HepG2 (cell line): ENCODE measurements around the gene AP2S1. TPM values are rescaled to one million over a fixed set of nuclear protein-coding genes. Genes with fewer than 3 reads are reported as not detected.

ENCODE experiments used
- ARID2 ChIP-seq: sonication (generic); formaldehyde crosslinking; IDR thresholded peaks from 2 replicates; pipeline ENCODE4 v1.8.1; 2022; ENCODE audit warnings: mild to moderate bottlenecking, missing genetic modification reagents, borderline replicate concordance
- HOXA9 ChIP-seq: sonication (generic); formaldehyde crosslinking; IDR thresholded peaks from 2 replicates; pipeline ENCODE4 v1.8.1; 2022; ENCODE audit warnings: missing genetic modification reagents, mild to moderate bottlenecking, moderate library complexity, borderline replicate concordance
- KDM5A ChIP-seq: fragments of 200-600 bp; sonication (generic); IDR thresholded peaks from 2 replicates; pipeline ENCODE4 v1.7.0; 2018; ENCODE audit warnings: antibody characterized with exemption, mild to moderate bottlenecking, low read length, borderline replicate concordance
- NFKB2 ChIP-seq: sonication (generic); formaldehyde crosslinking; IDR thresholded peaks from 2 replicates; pipeline ENCODE4 v1.4.0; 2020; ENCODE audit warnings: missing genetic modification reagents, borderline replicate concordance
- SAP130 ChIP-seq: IDR thresholded peaks from 2 replicates; pipeline ENCODE4 v1.6.1; 2016; ENCODE audit warnings: low read depth
- SIX1 ChIP-seq: sonication (generic); formaldehyde crosslinking; IDR thresholded peaks from 2 replicates; pipeline ENCODE4 v1.4.0; 2020; ENCODE audit warnings: missing genetic modification reagents, borderline replicate concordance
- SP1 ChIP-seq, 2 experiments: fragments of 450-650 bp in 1 of 2; sonication (generic) in 1 of 2; formaldehyde crosslinking in 1 of 2; IDR thresholded peaks; 2 replicates each; pipeline versions ENCODE4 v1.4.0 to v1.6.1; 2016 to 2020; ENCODE audit warnings: missing genetic modification reagents in 1 of 2
- ZEB1 ChIP-seq: IDR thresholded peaks from 2 replicates; pipeline ENCODE4 v1.6.1; 2012; ENCODE audit warnings: mild to moderate bottlenecking, low read depth, inconsistent platforms; ENCODE audit not compliant: insufficient replicate concordance
- ZFX ChIP-seq: sonication (generic); formaldehyde crosslinking; IDR thresholded peaks from 2 replicates; pipeline ENCODE4 v1.4.0; 2020; ENCODE audit warnings: mild to moderate bottlenecking, low read depth, missing genetic modification reagents, moderate library complexity
- ZNF432 ChIP-seq: sonication (generic); formaldehyde crosslinking; IDR thresholded peaks from 2 replicates; pipeline ENCODE4 v1.5.0; 2020; ENCODE audit warnings: missing genetic modification reagents, mild to moderate bottlenecking, borderline replicate concordance
- ZNF549 ChIP-seq: sonication (generic); formaldehyde crosslinking; IDR thresholded peaks from 2 replicates; pipeline ENCODE4 v1.5.0; 2020; ENCODE audit warnings: missing genetic modification reagents
- ZNF724P ChIP-seq: sonication (generic); formaldehyde crosslinking; IDR thresholded peaks from 2 replicates; pipeline ENCODE4 v1.8.0; 2022; ENCODE audit warnings: missing genetic modification reagents, borderline replicate concordance
- polyA plus RNA-seq, 8 experiments: library from polyadenylated mRNA; depleted of rRNA in 3 of 8; stranded (reverse) in 7 of 8; unstranded in 1 of 8; fragments of >200 nt; fragmentation: Illumina TruSeq in 4 of 8; extraction: Trizol in 4 of 8; gene quantifications; 2 replicates each; pipeline versions ENCODE4 v1.2.1 to v1.2.3, GENCODE V29; 2011 to 2016; ENCODE audit warnings: low read depth in 4 of 8, missing spikeins in 1 of 8, mixed read lengths in 1 of 8; ENCODE audit not compliant: insufficient read depth in 1 of 8
- total RNA-seq, 5 experiments: library from RNA; depleted of rRNA; stranded (reverse); fragments of >200 nt; fragmentation: Illumina TruSeq; extraction: Trizol; gene quantifications; 2 replicates each; pipeline ENCODE4 v1.2.3, GENCODE V29; 2016; ENCODE audit warnings: low read depth in 1 of 5
- TF ChIP-seq, protein P1 (sequence below): sonication (generic); formaldehyde crosslinking; IDR thresholded peaks from 2 replicates; pipeline ENCODE4 v1.8.0; 2022; ENCODE audit warnings: mild to moderate bottlenecking, missing genetic modification reagents
- TF ChIP-seq, protein P2 (sequence below): sonication (generic); formaldehyde crosslinking; IDR thresholded peaks from 2 replicates; pipeline ENCODE4 v1.5.1; 2020; ENCODE audit warnings: mild to moderate bottlenecking, missing genetic modification reagents, borderline replicate concordance
- TF ChIP-seq, protein P3 (sequence below): sonication (generic); formaldehyde crosslinking; IDR thresholded peaks from 2 replicates; pipeline ENCODE4 v1.8.0; 2022; ENCODE audit warnings: low read depth, missing genetic modification reagents
- TF ChIP-seq, protein P4 (sequence below): sonication (generic); formaldehyde crosslinking; IDR thresholded peaks from 2 replicates; pipeline ENCODE4 v1.4.0; 2020; ENCODE audit warnings: low read depth, mild to moderate bottlenecking, missing genetic modification reagents
- TF ChIP-seq, protein P5 (sequence below): IDR thresholded peaks from 2 replicates; pipeline ENCODE4 v1.6.1; 2012; ENCODE audit warnings: low read depth, low read length, improper control_type of control experiment
- TF ChIP-seq, protein P6 (sequence below): sonication (generic); formaldehyde crosslinking; IDR thresholded peaks from 2 replicates; pipeline ENCODE4 v1.4.0; 2020; ENCODE audit warnings: missing genetic modification reagents, mild to moderate bottlenecking, borderline replicate concordance

AP2S1 gene
- total and polyA plus RNA-seq, 2 of the 13 experiments (the other 11 are each of a cell fraction or from before 2014, with no cell fraction given), result 45.2 to 86.1 TPM

DNA sequence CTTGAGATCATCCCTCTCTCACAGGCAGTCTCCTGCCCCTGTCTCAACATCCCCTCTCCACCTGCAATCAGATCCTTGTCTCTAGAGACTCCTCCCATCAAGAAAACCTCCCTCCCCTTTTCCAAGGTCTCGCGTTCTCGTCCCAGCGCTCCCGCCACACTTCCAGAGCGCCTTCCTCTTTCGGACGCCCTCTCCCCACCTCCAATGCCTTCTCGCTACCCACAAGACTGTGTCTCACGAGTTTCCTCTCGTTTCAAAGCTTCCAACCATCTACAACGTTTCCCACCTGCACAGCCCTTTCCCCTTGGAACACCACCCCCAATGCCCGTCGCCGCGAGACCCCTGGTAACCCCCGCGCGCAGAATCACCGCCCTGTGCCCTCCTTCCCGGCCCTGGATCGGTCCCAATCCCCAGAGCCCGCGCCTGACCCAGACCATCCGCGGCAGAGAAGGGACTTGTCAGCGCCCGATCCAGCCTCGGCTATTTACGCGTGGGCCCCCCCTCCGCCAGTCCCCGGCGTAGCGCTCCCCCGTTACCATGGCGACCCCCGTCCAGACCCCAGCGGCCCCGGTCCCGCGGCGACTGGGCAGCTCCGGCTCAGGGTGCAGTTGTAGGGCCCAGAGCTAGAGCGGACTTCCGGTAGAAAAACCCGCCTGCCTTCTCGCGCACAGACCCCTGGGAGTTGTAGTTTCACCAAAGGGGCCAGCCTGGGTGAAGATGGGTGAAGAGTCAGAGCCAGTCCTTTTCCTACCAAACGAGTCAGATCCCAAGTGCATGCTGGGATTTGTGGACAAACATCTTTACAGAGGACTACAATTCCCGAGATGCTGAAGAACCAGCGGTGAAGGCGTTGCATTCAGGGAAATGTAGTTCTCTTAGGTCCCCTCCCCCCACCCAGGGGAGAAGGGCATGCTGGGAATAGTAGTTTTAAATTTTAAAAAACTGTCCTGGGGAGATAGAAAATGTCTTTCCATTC lies at the start of gene AP2S1 (continued):
- TF ChIP-seq SP1 (IDR thresholded peaks at IDR 0.05) (no peak), SP1 (CRISPR knock-in tag; IDR thresholded peaks at IDR 0.05) (peak; percentile 33), ARID2 (CRISPR knock-in tag) (no peak; the same call in 1 of the 2 replicates), ZEB1 (no peak), SIX1 (CRISPR knock-in tag) (no peak; the same call in 1 of the 2 replicates), ZNF724P (CRISPR knock-in tag) (no peak), HOXA9 (CRISPR knock-in tag) (no peak), SAP130 (CRISPR knock-in tag) (peak; percentile 86), KDM5A (peak; percentile 82; the same call in 1 of the 2 replicates), ZFX (CRISPR knock-in tag) (peak; percentile 85), NFKB2 (CRISPR knock-in tag) (peak; percentile 46; the same call in 1 of the 2 replicates), ZNF549 (CRISPR knock-in tag) (no peak), ZNF432 (CRISPR knock-in tag) (no peak)
- TF ChIP-seq, protein P1, sequence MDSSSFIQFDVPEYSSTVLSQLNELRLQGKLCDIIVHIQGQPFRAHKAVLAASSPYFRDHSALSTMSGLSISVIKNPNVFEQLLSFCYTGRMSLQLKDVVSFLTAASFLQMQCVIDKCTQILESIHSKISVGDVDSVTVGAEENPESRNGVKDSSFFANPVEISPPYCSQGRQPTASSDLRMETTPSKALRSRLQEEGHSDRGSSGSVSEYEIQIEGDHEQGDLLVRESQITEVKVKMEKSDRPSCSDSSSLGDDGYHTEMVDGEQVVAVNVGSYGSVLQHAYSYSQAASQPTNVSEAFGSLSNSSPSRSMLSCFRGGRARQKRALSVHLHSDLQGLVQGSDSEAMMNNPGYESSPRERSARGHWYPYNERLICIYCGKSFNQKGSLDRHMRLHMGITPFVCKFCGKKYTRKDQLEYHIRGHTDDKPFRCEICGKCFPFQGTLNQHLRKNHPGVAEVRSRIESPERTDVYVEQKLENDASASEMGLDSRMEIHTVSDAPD (CRISPR knock-in tag), result no peak
- TF ChIP-seq, protein P2, sequence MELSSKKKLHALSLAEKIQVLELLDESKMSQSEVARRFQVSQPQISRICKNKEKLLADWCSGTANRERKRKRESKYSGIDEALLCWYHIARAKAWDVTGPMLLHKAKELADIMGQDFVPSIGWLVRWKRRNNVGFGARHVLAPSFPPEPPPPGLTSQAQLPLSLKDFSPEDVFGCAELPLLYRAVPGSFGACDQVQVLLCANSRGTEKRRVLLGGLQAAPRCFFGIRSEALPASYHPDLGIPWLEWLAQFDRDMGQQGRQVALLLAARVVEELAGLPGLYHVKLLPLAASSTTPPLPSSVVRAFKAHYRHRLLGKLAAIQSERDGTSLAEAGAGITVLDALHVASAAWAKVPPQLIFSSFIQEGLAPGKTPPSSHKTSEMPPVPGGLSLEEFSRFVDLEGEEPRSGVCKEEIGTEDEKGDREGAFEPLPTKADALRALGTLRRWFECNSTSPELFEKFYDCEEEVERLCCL (CRISPR knock-in tag), result no peak
- TF ChIP-seq, protein P3, sequence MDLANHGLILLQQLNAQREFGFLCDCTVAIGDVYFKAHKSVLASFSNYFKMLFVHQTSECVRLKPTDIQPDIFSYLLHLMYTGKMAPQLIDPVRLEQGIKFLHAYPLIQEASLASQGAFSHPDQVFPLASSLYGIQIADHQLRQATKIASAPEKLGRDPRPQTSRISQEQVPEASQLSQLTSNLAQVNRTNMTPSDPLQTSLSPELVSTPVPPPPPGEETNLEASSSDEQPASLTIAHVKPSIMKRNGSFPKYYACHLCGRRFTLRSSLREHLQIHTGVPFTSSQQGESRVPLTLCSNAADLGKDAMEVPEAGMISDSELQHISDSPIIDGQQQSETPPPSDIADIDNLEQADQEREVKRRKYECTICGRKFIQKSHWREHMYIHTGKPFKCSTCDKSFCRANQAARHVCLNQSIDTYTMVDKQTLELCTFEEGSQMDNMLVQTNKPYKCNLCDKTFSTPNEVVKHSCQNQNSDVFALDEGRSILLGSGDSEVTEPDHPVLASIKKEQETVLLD (CRISPR knock-in tag), result peak; percentile 80; the same call in 1 of the 2 replicates
- TF ChIP-seq, protein P4, sequence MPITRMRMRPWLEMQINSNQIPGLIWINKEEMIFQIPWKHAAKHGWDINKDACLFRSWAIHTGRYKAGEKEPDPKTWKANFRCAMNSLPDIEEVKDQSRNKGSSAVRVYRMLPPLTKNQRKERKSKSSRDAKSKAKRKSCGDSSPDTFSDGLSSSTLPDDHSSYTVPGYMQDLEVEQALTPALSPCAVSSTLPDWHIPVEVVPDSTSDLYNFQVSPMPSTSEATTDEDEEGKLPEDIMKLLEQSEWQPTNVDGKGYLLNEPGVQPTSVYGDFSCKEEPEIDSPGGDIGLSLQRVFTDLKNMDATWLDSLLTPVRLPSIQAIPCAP (CRISPR knock-in tag), result no peak
- TF ChIP-seq, protein P5, sequence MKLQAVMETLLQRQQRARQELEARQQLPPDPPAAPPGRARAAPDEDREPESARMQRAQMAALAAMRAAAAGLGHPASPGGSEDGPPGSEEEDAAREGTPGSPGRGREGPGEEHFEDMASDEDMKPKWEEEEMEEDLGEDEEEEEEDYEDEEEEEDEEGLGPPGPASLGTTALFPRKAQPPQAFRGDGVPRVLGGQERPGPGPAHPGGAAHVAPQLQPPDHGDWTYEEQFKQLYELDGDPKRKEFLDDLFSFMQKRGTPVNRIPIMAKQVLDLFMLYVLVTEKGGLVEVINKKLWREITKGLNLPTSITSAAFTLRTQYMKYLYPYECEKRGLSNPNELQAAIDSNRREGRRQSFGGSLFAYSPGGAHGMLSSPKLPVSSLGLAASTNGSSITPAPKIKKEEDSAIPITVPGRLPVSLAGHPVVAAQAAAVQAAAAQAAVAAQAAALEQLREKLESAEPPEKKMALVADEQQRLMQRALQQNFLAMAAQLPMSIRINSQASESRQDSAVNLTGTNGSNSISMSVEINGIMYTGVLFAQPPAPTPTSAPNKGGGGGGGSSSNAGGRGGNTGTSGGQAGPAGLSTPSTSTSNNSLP, result 0 out of 2 replicates have a peak, but pooled peaks have one; percentile 16
- TF ChIP-seq, protein P6, sequence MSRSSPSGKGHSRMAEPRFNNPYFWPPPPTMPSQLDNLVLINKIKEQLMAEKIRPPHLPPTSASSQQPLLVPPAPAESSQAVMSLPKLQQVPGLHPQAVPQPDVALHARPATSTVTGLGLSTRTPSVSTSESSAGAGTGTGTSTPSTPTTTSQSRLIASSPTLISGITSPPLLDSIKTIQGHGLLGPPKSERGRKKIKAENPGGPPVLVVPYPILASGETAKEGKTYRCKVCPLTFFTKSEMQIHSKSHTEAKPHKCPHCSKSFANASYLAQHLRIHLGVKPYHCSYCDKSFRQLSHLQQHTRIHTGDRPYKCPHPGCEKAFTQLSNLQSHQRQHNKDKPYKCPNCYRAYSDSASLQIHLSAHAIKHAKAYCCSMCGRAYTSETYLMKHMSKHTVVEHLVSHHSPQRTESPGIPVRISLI (CRISPR knock-in tag), result peak; percentile 25; the same call in 1 of the 2 replicates
